ENCODE data around the gene SURF1. TPM values are rescaled to one million over a fixed set of nuclear protein-coding genes. Genes with fewer than 3 reads are reported as not detected.

The SURF1 gene
- total and polyA plus RNA-seq, 9 of the 15 experiments (the other 6 are each of a cell fraction or from before 2014, with no cell fraction given) = 16.1 to 31.3 (median 20.9) TPM

GRCh38 chr9:133375724-133376654 lies 19.7 kb upstream of the SURF1 start, which contains the start of the genes STKLD1 and SURF4 (continued):
- TF ChIP-seq, protein P1, sequence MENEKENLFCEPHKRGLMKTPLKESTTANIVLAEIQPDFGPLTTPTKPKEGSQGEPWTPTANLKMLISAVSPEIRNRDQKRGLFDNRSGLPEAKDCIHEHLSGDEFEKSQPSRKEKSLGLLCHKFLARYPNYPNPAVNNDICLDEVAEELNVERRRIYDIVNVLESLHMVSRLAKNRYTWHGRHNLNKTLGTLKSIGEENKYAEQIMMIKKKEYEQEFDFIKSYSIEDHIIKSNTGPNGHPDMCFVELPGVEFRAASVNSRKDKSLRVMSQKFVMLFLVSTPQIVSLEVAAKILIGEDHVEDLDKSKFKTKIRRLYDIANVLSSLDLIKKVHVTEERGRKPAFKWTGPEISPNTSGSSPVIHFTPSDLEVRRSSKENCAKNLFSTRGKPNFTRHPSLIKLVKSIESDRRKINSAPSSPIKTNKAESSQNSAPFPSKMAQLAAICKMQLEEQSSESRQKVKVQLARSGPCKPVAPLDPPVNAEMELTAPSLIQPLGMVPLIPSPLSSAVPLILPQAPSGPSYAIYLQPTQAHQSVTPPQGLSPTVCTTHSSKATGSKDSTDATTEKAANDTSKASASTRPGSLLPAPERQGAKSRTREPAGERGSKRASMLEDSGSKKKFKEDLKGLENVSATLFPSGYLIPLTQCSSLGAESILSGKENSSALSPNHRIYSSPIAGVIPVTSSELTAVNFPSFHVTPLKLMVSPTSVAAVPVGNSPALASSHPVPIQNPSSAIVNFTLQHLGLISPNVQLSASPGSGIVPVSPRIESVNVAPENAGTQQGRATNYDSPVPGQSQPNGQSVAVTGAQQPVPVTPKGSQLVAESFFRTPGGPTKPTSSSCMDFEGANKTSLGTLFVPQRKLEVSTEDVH (IDR thresholded peaks at IDR 0.05; ENCODE audit: low read depth, partially characterized antibody) = no peak
- TF ChIP-seq RERE (CRISPR knock-in tag; IDR thresholded peaks at IDR 0.05; ENCODE audit: borderline replicate concordance) (no peak), ZBTB8A (IDR thresholded peaks at IDR 0.05; ENCODE audit: partially characterized antibody) (no peak), BHLHE40 (IDR thresholded peaks at IDR 0.05; ENCODE audit: low read length) (peak; percentile 38; the same call in 1 of the 2 replicates), SMC3 (conservative IDR thresholded peaks at IDR 0.05; ENCODE audit: insufficient read depth, low read depth, low read length) (no peak), ZHX1 (conservative IDR thresholded peaks at IDR 0.05; ENCODE audit: low read length) (no peak), FOSL1 (tag; conservative IDR thresholded peaks at IDR 0.05) (no peak), ZNF695 (CRISPR knock-in tag; IDR thresholded peaks at IDR 0.05) (no peak), ZBED1 (IDR thresholded peaks at IDR 0.05) (no peak)
- TF ChIP-seq, protein P2, sequence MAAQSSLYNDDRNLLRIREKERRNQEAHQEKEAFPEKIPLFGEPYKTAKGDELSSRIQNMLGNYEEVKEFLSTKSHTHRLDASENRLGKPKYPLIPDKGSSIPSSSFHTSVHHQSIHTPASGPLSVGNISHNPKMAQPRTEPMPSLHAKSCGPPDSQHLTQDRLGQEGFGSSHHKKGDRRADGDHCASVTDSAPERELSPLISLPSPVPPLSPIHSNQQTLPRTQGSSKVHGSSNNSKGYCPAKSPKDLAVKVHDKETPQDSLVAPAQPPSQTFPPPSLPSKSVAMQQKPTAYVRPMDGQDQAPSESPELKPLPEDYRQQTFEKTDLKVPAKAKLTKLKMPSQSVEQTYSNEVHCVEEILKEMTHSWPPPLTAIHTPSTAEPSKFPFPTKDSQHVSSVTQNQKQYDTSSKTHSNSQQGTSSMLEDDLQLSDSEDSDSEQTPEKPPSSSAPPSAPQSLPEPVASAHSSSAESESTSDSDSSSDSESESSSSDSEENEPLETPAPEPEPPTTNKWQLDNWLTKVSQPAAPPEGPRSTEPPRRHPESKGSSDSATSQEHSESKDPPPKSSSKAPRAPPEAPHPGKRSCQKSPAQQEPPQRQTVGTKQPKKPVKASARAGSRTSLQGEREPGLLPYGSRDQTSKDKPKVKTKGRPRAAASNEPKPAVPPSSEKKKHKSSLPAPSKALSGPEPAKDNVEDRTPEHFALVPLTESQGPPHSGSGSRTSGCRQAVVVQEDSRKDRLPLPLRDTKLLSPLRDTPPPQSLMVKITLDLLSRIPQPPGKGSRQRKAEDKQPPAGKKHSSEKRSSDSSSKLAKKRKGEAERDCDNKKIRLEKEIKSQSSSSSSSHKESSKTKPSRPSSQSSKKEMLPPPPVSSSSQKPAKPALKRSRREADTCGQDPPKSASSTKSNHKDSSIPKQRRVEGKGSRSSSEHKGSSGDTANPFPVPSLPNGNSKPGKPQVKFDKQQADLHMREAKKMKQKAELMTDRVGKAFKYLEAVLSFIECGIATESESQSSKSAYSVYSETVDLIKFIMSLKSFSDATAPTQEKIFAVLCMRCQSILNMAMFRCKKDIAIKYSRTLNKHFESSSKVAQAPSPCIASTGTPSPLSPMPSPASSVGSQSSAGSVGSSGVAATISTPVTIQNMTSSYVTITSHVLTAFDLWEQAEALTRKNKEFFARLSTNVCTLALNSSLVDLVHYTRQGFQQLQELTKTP (IDR thresholded peaks at IDR 0.05; ENCODE audit: low read depth in 1 of 2, partially characterized antibody in 2 of 2) = no peak
